Stromal cell of bone marrow (primary cell): ENCODE results near the gene PCDHA3.
A peak's percentile ranks its signal among the peaks of the same experiment; 100 is the strongest.
"Not testable (repeated sequence)": the region's sequence is repeated elsewhere in the genome, so short reads cannot be mapped to it uniquely, and the experiment has no call there.

ENCODE experiments used
- DNase-seq: peaks from one replicate; pipeline ENCODE4 v3.0.0-alpha.2; 2012; ENCODE audit warnings: low read depth

The PCDHA3 gene

GRCh38 chr5:140800816-140801493 is at the start of gene PCDHA3:
Gene PCDHA3 (plus strand): TSS chr5:140801057.
- DNase-seq = peak; percentile 8

- DNase-seq = no peak
These were observed 47.3 kb upstream of the PCDHA3 start for GRCh38 chr5:140753561-140753960.

GRCh38 chr5:140764177-140764973 is 36.5 kb upstream of the PCDHA3 start:
- no peak for DNase-seq

- no peak for DNase-seq
These were observed 33.4 kb upstream of the PCDHA3 start for GRCh38 chr5:140767444-140767843.

GRCh38 chr5:140780512-140780911 is 20.3 kb upstream of the PCDHA3 start:
- no peak for DNase-seq

GRCh38 chr5:140785905-140786686 is 14.8 kb upstream of the PCDHA3 start, which contains the start of gene PCDHA1:
Gene PCDHA1 (plus strand): TSS chr5:140786140.
- no peak for DNase-seq

GRCh38 chr5:140787422-140787821 is 13.4 kb upstream of the PCDHA3 start:
- not testable (repeated sequence) for DNase-seq

- DNase-seq = not testable (repeated sequence)
These were observed 12.9 kb upstream of the PCDHA3 start for GRCh38 chr5:140787849-140788504.

GRCh38 chr5:140791089-140791488 is 9.8 kb upstream of the PCDHA3 start:
- no peak for DNase-seq

GRCh38 chr5:140794595-140795258 is 6.1 kb upstream of the PCDHA3 start, which contains the start of gene PCDHA2:
Gene PCDHA2 (plus strand): TSS chr5:140794852.
- DNase-seq = no peak

GRCh38 chr5:140795259-140795641 is 5.6 kb upstream of the PCDHA3 start:
- no peak for DNase-seq

GRCh38 chr5:140796072-140796717 is 4.7 kb upstream of the PCDHA3 start:
- not testable (repeated sequence) for DNase-seq

- no peak for DNase-seq
These were observed 4.2 kb upstream of the PCDHA3 start for GRCh38 chr5:140796718-140797095.

GRCh38 chr5:140801494-140801841 is 611 bp downstream of the PCDHA3 start:
- DNase-seq = no peak

- not testable (repeated sequence) for DNase-seq
These were observed 1.5 kb downstream of the PCDHA3 start for GRCh38 chr5:140802381-140802780.

- DNase-seq = no peak
These were observed 2.0 kb downstream of the PCDHA3 start for GRCh38 chr5:140802781-140803271.

- DNase-seq = no peak
These were observed 6.2 kb downstream of the PCDHA3 start, which contains the start of gene PCDHA4 for GRCh38 chr5:140806834-140807775. Gene PCDHA4 (plus strand): TSS chr5:140807068.

- DNase-seq = not testable (repeated sequence)
These were observed 7.5 kb downstream of the PCDHA3 start for GRCh38 chr5:140808241-140808888.

- no peak for DNase-seq
These were observed 8.0 kb downstream of the PCDHA3 start for GRCh38 chr5:140808889-140809291.
